ENCODE results near the gene M1AP. TPM values are rescaled to one million over a fixed set of nuclear protein-coding genes. Genes with fewer than 3 reads are reported as not detected.

M1AP gene
- total and polyA plus RNA-seq, 2 of the 8 experiments (the other 6 are each of a cell fraction or from before 2014, with no cell fraction given) = 4.8 TPM

DNA sequence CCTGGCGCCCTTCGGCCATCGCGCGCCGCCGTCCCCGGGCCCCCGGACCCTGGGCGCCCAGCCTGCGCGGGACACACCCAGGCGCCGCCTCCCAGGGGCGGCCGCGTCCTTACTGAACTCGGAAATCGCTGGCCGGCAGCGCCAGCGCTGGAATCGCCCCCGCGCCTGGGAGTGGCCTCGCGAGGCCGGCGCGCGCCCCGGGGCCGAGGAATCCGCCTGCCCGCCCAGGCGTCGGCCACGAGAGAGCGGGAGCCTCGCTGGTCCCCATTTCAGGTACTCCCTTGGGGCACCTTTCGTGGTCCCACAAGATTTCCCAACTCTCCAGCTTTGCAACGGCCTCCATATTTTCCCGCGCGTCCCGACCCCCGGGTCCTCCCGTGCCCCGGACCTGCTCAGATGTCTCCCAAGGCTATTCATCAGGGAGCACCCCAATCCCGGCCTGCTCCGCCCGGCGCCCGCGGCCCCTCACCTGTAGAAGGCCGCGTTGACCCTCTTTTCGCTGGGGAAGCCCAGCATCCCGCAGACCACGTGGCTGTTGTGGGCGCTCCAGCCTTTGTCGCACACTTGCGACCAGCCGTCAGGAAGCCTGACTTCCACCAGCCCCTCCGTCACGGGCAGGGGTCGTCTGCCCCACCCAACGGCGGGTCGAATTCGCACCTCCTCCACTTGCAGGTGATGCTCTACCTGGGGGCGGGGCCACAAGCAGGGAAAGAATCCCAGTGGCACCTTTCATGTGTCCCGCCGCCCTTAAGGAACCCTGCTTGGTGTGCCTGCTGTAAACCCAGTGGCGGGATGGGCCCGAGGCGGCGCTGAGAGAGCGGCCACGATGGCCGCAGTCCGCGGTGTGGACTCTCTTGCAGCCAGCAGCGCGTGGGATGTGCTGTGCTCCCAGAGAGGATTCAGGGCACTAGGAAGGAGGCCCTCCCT is 99.0 kb downstream of the M1AP start (continued):
- TF ChIP-seq EZH2 (IDR thresholded peaks at IDR 0.05; ENCODE audit: low read depth, low read length, severe bottlenecking) = peak; percentile 53
- peak; percentile 51; the same call in 1 of the 2 replicates for TF ChIP-seq TBP (IDR thresholded peaks at IDR 0.05; ENCODE audit: low read depth, low read length)
- TF ChIP-seq TCF12 (IDR thresholded peaks at IDR 0.05; ENCODE audit: low read depth, low read length) = no peak
- peak; percentile 62 for TF ChIP-seq EGR1 (IDR thresholded peaks at IDR 0.05; ENCODE audit: borderline replicate concordance, low read depth, low read length)
- TF ChIP-seq KDM4A (IDR thresholded peaks at IDR 0.05; ENCODE audit: low read depth, low read length, severe bottlenecking) = peak; percentile 92
- TF ChIP-seq CHD2 (IDR thresholded peaks at IDR 0.05; ENCODE audit: low read length) = no peak
- no peak for TF ChIP-seq RXRA (IDR thresholded peaks at IDR 0.05; ENCODE audit: insufficient read depth, low read depth, low read length)
- TF ChIP-seq TAF7 (optimal IDR thresholded peaks at IDR 0.05; ENCODE audit: borderline replicate concordance, low read depth, low read length) = peak; percentile 42
- peak; percentile 63 for TF ChIP-seq TAF1 (IDR thresholded peaks at IDR 0.05; ENCODE audit: low read depth, low read length)
